ENCODE data around the gene RAP1GDS1. TPM values are rescaled to one million over a fixed set of nuclear protein-coding genes. Genes with fewer than 3 reads are reported as not detected.

Gene RAP1GDS1
- total RNA-seq = 48.5 and 53.0 TPM in 2 replicates

- intact Hi-C loops (cut with micrococcal nuclease) = loop anchor here (1.0 to 5.0 kb wide), 15 partner anchors 117 to 1687 kb away; partner anchors contain the start of genes ADH5, DAPP1, DNAJB14 and EIF4E
Measured at GRCh38 chr4:98260579-98261404, at the start of gene RAP1GDS1. Gene RAP1GDS1 (plus strand): TSS chr4:98261384. CDS start chr4:98261566, 182 bp downstream.

GRCh38 chr4:98222306-98222705 lies 38.9 kb upstream of the RAP1GDS1 start:
- intact Hi-C loops (cut with micrococcal nuclease) = no loop called here

GRCh38 chr4:98226396-98226795 lies 34.8 kb upstream of the RAP1GDS1 start:
- intact Hi-C loops (cut with micrococcal nuclease) = no loop called here

GRCh38 chr4:98230961-98231360 lies 30.2 kb upstream of the RAP1GDS1 start:
- intact Hi-C loops (cut with micrococcal nuclease) = no loop called here

- intact Hi-C loops (cut with micrococcal nuclease) = no loop called here
Measured at GRCh38 chr4:98232202-98232601, 29.0 kb upstream of the RAP1GDS1 start.

GRCh38 chr4:98237204-98237603 lies 24.0 kb upstream of the RAP1GDS1 start:
- intact Hi-C loops (cut with micrococcal nuclease) = no loop called here

- intact Hi-C loops (cut with micrococcal nuclease) = no loop called here
Measured at GRCh38 chr4:98242063-98242462, 19.1 kb upstream of the RAP1GDS1 start.

- intact Hi-C loops (cut with micrococcal nuclease) = no loop called here
Measured at GRCh38 chr4:98242538-98242937, 18.6 kb upstream of the RAP1GDS1 start.

- intact Hi-C loops (cut with micrococcal nuclease) = no loop called here
Measured at GRCh38 chr4:98245226-98245625, 16.0 kb upstream of the RAP1GDS1 start.

GRCh38 chr4:98248934-98249333 lies 12.2 kb upstream of the RAP1GDS1 start:
- intact Hi-C loops (cut with micrococcal nuclease) = no loop called here

- intact Hi-C loops (cut with micrococcal nuclease) = no loop called here
Measured at GRCh38 chr4:98249831-98250230, 11.4 kb upstream of the RAP1GDS1 start.

GRCh38 chr4:98253499-98253898 lies 7.7 kb upstream of the RAP1GDS1 start:
- intact Hi-C loops (cut with micrococcal nuclease) = no loop called here

GRCh38 chr4:98260047-98260578 lies 1.1 kb upstream of the RAP1GDS1 start:
- intact Hi-C loops (cut with micrococcal nuclease) = loop anchor here (1.0 to 5.0 kb wide), 11 partner anchors 117 to 1687 kb away; partner anchors contain the start of genes DAPP1, DNAJB14, EIF4E and STPG2

- intact Hi-C loops (cut with micrococcal nuclease) = loop anchor here (1.0 to 5.0 kb wide), 13 partner anchors 341 to 1686 kb away; partner anchors contain the start of genes ADH5, DAPP1, DNAJB14 and METAP1
Measured at GRCh38 chr4:98261405-98262291, 464 bp downstream of the RAP1GDS1 start.

GRCh38 chr4:98262431-98262830 lies 1.2 kb downstream of the RAP1GDS1 start:
- intact Hi-C loops (cut with micrococcal nuclease) = loop anchor here (1.0 to 5.0 kb wide), 8 partner anchors 340 to 1685 kb away; partner anchors contain the start of genes DAPP1, DNAJB14 and TSPAN5

GRCh38 chr4:98267498-98267897 lies 6.3 kb downstream of the RAP1GDS1 start:
- intact Hi-C loops (cut with micrococcal nuclease) = no loop called here

- intact Hi-C loops (cut with micrococcal nuclease) = loop anchor here (1.0 kb wide), 1 partner anchor 12 kb away; no protein-coding TSS in a partner anchor
Measured at GRCh38 chr4:98275145-98275544, 14.0 kb downstream of the RAP1GDS1 start.

- intact Hi-C loops (cut with micrococcal nuclease) = no loop called here
Measured at GRCh38 chr4:98283219-98284189, 22.3 kb downstream of the RAP1GDS1 start.

GRCh38 chr4:98284640-98285046 lies 23.5 kb downstream of the RAP1GDS1 start:
- intact Hi-C loops (cut with micrococcal nuclease) = no loop called here

GRCh38 chr4:98285676-98286075 lies 24.5 kb downstream of the RAP1GDS1 start:
- intact Hi-C loops (cut with micrococcal nuclease) = no loop called here

Measured in T-helper 1 cell treated with Interleukin-12 subunit alpha and Interleukin-12 subunit beta and Interleukin-4 antibody, amounts not matched to agents 30 ng/mL and 1 ng/mL, for 36 hours (primary cell).